ENCODE results near the gene MBD1.

DNA sequence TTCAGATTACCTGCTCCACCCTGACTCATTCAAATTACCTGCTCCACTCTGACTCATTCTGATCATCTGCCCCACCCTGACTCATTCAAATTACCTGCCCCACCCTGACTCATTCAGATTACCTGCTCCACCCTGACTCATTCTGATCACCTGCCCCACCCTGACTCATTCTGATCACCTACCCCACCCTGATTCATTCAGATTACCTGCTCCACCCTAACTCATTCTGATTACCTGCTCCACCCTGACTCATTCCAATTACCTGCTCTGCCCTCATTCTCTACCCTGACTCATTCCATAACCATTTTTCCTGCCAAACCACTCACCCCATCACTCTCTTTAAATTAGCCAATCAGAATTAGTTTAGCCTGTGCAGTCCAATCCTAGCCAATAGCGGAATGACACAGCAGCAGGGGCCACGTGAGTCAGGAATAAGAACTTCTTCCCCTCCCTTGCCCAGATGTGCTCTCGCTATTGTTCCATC, 41.2 kb downstream of the MBD1 start:
- TF ChIP-seq CTCF (IDR thresholded peaks at IDR 0.05) = no peak
- TF ChIP-seq POLR2AphosphoS5 (IDR thresholded peaks at IDR 0.05) = no peak
- no peak for TF ChIP-seq POLR2A (IDR thresholded peaks at IDR 0.05)
- TF ChIP-seq EP300 (IDR thresholded peaks at IDR 0.05) = no peak

Measured in stomach (tissue), 4 donors.